C1 segment of cervical spinal cord (tissue), 14 donors: ENCODE data around the gene CTSO.

Source experiments
- DNase-seq, 14 donors: peaks; one replicate each; lab custom pipeline; 2025; lab: John Stamatoyannopoulos, UW

Gene CTSO

DNA sequence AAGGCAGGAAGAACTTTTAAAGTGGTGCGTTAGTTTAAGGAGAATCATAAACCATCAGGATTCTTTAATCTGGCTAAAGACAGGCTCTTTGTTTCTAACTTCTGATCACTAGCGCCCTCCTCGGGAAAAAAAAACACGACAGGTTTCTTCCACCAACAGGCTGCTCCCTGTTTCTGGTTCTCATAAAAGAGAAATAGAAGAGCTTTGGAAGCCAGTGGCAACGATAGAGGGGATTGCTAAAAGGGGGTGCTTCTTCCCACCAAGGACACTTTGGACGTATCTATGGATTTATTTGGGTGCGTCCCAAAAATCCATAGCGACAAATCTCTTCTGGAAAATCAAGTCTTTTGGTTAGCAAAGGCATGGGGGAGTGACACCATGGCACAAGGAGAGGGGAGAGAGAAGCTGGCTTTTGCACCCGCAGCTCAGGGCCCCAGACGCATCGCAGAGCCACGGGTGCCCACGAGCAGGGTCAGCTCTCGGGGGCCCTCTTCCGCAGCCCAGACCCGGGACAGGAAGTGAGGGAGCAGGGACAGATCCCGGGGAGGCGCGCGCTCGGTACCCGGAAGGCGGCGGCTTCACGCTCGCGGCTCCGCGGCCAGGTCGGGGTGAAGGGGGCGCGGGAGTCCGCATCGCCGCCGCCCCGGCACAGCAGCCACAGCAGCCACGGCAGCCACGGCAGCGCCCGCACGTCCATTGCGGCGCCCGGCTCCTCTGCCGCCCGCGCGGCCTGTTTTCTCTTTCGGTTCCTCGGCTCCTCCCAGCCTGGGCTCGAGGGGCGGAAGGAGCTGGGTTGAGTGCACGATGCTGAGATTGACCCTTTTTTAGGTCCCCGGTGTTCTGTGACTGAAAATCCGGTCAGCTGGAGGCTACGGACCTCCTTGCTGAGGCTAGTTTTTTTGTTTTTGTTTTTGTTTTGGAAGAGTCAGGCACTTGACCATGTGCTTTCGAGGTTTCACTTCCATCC is at the start of gene CTSO:
CTSO (minus strand) TSS at position 716 of the 967 bp plus-strand sequence; CDS start at position 697, 19 bp downstream.
- DNase-seq: peak in 13 of 14 donors; percentile 41 to 86 (median 77)

DNA sequence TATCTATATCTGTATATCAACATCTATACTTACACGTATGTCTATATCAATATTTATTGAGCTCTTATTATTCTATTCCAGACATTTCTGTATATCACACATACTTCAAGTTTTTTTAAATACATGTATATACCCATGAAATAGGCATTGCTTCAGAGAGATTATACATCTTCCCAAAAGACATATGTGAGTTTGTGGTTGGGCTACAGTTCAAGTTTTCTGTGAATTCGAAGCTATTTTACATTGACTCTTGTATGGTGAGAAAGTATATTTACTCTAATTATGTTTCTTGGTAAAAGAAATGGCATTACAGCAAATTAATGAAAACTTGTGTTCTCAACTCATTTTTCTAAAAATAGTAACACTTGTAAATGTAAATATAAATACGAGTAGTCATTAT is 46.8 kb upstream of the CTSO start:
- no peak for DNase-seq

- DNase-seq: peak in 4 of 14 donors; percentile 1 to 26 (median 12)
These were observed 46.1 kb upstream of the CTSO start for GRCh38 chr4:155999725-156000124.

DNA sequence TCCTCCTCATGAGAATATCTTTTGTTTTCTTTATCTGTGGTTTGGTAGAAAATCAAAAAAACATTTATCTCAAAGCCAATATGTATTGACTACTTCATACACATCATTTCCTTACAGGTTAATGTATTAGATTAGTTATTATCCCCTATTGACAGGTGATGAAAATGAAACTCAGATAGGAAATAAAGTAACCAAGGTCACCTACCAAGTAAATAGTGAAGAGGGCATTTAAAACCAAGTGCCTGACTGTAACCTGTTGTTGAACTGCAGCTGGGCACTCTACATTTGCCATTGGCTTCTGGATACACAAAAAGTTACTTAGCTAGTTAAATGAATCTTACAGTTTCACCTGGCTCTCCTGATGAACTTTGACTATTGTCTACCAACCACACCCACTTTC is 41.4 kb upstream of the CTSO start:
- DNase-seq: no peak

- DNase-seq: no peak
These were observed 30.6 kb upstream of the CTSO start for GRCh38 chr4:155984106-155984797.

DNA sequence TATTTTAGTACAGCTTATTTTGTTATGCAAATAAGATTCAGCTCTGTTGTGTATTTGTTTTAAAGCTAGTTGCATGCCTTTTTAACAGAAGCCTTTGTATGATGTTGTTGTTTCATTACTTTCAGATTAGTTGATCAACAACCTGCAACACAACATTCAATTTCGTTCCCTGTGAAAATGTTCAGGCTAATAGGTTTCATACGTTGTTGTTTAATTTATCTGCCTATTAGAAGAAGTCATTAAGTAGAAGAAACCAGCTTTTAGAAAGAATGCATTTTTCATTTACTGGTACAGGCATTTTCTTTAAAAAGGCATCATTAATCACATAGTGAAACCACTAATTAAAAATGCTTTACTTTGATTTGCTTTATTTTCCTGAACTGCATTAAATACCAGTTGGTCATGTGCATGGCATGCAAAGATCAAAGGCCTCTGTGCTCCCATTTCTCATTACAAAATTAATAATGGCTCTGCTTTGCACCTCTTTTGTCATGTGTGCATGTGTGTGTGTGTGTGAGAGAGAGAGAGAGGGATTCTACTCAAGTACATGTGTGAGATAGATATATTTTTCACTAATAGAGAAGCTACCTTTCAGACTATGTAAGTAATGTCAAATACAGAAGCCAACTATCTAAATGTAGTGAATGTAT is 29.2 kb upstream of the CTSO start:
- no peak for DNase-seq

- no peak for DNase-seq
These were observed 25.1 kb upstream of the CTSO start for GRCh38 chr4:155978810-155979209.

GRCh38 chr4:155975511-155975910 is 21.8 kb upstream of the CTSO start:
- DNase-seq: no peak

- DNase-seq: no peak
These were observed 21.3 kb upstream of the CTSO start for GRCh38 chr4:155974996-155975395.

GRCh38 chr4:155974476-155974749 is 20.7 kb upstream of the CTSO start:
- no peak for DNase-seq

GRCh38 chr4:155973639-155974475 is 20.2 kb upstream of the CTSO start:
- no peak for DNase-seq

GRCh38 chr4:155972098-155972497 is 18.4 kb upstream of the CTSO start:
- peak in 1 of 14 donors; percentile 4 for DNase-seq

GRCh38 chr4:155966731-155967395 is 13.2 kb upstream of the CTSO start:
- no peak for DNase-seq

- no peak for DNase-seq
These were observed 12.5 kb upstream of the CTSO start for GRCh38 chr4:155966171-155966570.

DNA sequence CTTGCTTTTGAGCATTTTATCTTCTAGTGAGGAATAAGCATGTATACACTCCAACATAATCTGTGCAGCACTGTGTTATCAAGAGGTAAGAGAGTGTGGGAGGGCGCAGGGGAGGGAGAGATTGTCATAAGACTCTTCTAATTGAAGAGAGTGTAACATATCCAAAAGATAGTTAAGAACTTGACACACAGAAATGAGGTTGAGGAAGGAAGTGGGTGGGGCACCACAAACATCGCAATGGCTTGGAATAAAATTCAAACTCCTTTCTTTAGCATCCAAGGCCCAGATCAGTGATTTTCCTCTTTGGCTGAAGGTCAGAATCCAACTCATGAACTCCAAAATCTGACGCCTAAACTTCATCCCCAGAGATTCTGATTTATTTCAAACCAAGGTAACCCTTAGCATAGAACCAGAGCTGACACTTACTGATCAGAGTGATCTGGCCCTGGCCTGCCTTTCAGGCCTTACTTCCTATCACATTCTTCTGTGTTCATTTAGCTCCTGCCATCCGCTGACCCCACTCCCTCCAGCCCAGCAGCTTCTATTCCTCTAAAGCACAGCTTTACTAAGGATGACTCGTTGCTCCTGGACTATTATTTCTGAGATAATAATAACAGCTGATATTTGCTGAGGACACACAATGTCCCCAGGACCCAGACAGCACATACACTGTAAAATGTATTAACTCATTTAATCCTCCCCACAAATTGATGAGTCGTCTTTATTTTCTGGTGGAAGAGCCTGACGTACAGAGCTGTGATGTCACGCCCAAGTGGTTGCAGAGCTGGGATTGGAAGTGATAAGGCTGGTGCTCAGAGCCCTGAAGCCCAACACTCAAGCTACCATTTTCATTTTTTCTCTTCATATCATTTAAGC is 10.6 kb upstream of the CTSO start:
- no peak for DNase-seq

- no peak for DNase-seq
These were observed 9.1 kb upstream of the CTSO start for GRCh38 chr4:155962767-155963166.

DNA sequence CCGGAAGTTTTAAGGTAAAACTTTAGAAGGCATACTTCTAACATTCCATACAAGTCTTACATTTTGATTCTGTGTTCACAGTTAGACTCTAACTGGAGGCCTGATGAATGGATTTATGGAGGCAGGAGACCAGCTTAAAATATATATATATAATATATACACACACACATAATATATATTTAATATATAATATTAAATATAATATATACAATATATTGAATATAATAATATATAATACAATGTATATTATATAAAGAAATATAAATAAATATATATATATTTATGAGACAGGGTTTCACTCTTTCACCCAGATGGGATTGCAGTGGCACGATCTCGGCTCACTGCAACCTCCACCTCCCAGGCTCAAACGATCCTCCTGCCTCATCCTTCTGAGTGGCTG is 7.9 kb upstream of the CTSO start:
- no peak for DNase-seq

- DNase-seq: no peak
These were observed 6.9 kb upstream of the CTSO start for GRCh38 chr4:155960522-155960921.

DNA sequence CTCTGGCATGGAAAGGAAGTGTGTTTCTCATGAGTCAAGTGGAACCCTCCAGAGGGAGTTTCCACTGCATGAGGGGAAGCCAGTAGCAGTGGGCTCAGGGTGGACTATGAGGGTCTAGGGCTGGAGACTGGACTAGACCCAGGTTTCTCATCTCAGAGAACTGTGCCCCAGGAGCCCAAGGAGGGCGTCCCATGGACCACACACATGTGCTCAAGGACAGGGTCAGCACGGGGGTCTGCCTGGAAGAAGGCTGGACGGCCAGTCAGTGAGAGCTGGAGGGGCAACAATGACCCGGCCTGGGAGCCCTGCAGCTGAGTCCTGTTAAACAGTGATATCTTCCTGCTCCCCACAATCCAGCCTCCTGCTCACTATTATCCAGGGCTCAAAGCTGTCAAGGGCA is 5.8 kb upstream of the CTSO start:
- DNase-seq: no peak

DNA sequence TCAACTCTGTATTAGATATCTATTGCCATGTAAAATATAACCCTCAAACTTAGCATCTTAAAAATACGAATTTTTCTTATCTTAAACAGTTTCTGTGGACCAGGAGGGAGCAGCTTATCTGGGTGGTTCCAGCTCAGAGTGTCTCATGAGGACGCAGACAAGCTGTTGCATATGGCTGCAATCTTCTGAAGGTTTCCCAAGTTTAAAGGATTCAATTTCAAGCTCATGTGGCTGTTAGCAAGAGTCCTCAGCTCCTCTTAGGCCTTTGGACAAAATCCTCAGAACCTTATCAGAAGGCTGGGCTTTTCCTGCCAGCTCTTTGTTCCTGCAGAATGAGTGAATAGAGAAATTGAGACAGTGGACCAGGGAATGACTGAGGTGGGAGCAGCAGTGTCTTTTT is 2.8 kb upstream of the CTSO start:
- DNase-seq: no peak
